ENCODE measurements around the gene WFDC10A. TPM values are rescaled to one million over a fixed set of nuclear protein-coding genes. Genes with fewer than 3 reads are reported as not detected.

WFDC10A gene
- not detected in 2 replicates for total RNA-seq

GRCh38 chr20:45629496-45630100, at the start of gene WFDC10A:
Gene WFDC10A, plus strand, starts transcription at chr20:45629739. Its CDS starts 75 bp downstream, at chr20:45629814.

GRCh38 chr20:45631184-45631583, 1.6 kb downstream of the WFDC10A start, which contains the start of gene WFDC9:
Gene WFDC9, minus strand, starts transcription at chr20:45631284. Its CDS starts 21,103 bp downstream, at chr20:45610181.

GRCh38 chr20:45670139-45670538, 40.6 kb downstream of the WFDC10A start, which contains the start of gene WFDC11:
Gene WFDC11, minus strand, starts transcription at chr20:45670239. Its CDS starts 19,639 bp downstream, at chr20:45650600.

Other genes starting within 250 kb of the WFDC10A start
- 4.1 and 4.5 TPM in 2 replicates for gene DBNDD2, start 221.4 kb upstream of the WFDC10A start, total RNA-seq
- 46.9 and 52.1 TPM in 2 replicates for gene PIGT, start 213.6 kb upstream of the WFDC10A start, total RNA-seq
- 0.22 and 0.65 TPM in 2 replicates for gene WFDC2, start 160.0 kb upstream of the WFDC10A start, total RNA-seq
- gene SPINT3, start 114.1 kb upstream of the WFDC10A start, total RNA-seq, result not detected in 2 replicates
- gene WFDC6, start 90.3 kb upstream of the WFDC10A start, total RNA-seq, result not detected in 2 replicates
- not detected in 2 replicates for gene EPPIN, start 82.3 kb upstream of the WFDC10A start, total RNA-seq
- gene WFDC8, start 50.5 kb upstream of the WFDC10A start, total RNA-seq, result not detected in 2 replicates
- not detected in 2 replicates for gene WFDC9, start 1.5 kb downstream of the WFDC10A start, total RNA-seq
- not detected in 2 replicates for gene WFDC11, start 40.5 kb downstream of the WFDC10A start, total RNA-seq
- not detected in 2 replicates for gene WFDC13, start 72.3 kb downstream of the WFDC10A start, total RNA-seq
- gene WFDC10B, start 75.3 kb downstream of the WFDC10A start, total RNA-seq, result not detected in 2 replicates
- gene SPINT4, start 92.6 kb downstream of the WFDC10A start, total RNA-seq, result not detected in 2 replicates
- 0.76 and 1.4 TPM in 2 replicates for gene WFDC3, start 162.1 kb downstream of the WFDC10A start, total RNA-seq
- 20.6 and 22.6 TPM in 2 replicates for gene DNTTIP1, start 162.2 kb downstream of the WFDC10A start, total RNA-seq
- 17.1 and 17.3 TPM in 2 replicates for gene UBE2C, start 182.9 kb downstream of the WFDC10A start, total RNA-seq
- 0.39 and 1.4 TPM in 2 replicates for gene TNNC2, start 197.6 kb downstream of the WFDC10A start, total RNA-seq
- gene SNX21, start 204.1 kb downstream of the WFDC10A start, total RNA-seq, result 105 TPM in 2 replicates
- gene ACOT8, start 227.7 kb downstream of the WFDC10A start, total RNA-seq, result 25.4 and 25.5 TPM in 2 replicates
- 7.2 and 9.6 TPM in 2 replicates for gene ZSWIM3, start 227.9 kb downstream of the WFDC10A start, total RNA-seq